H54 (cell line): ENCODE results near the gene DENND4C.
"Not testable (repeated sequence)": the region's sequence is repeated elsewhere in the genome, so short reads cannot be mapped to it uniquely, and the experiment has no call there.

Source experiments
- DNase-seq: peaks from one replicate; pipeline ENCODE4 v3.0.0; 2011; ENCODE audit warnings: low spot score, mixed read lengths; ENCODE audit not compliant: insufficient read length
- FAIRE-seq: peaks from 3 replicates; lab custom pipeline; 2011; peaks lifted over from hg19 to GRCh38; lab: Jason Lieb, UNC
- POLR2A ChIP-seq: IDR thresholded peaks from 2 replicates; pipeline ENCODE4 v1.6.1; 2011; ENCODE audit warnings: low read depth, mild to moderate bottlenecking, low read length

DENND4C gene

DNA sequence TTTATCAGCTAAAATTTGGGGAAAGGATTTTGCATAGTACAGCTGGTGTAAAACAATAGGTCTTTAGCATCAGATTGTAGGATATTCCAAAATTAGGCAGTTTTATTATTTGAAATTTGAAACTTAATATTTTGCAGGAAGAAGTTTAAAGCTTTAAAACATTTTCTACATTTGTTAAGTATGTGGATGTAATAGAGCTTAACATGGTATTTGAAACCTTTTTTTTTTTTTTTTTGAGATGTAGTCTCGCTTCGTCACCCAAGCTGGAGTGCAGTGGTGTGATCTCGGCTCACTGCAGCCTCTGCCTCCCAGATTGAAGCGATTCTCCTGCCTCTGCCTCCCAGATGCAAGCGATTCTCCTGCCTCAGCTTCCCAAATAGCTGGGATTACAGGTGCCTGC, 2.9 kb downstream of the DENND4C start:
- no peak for DNase-seq
- no peak for FAIRE-seq
- no peak for TF ChIP-seq POLR2A

DNA sequence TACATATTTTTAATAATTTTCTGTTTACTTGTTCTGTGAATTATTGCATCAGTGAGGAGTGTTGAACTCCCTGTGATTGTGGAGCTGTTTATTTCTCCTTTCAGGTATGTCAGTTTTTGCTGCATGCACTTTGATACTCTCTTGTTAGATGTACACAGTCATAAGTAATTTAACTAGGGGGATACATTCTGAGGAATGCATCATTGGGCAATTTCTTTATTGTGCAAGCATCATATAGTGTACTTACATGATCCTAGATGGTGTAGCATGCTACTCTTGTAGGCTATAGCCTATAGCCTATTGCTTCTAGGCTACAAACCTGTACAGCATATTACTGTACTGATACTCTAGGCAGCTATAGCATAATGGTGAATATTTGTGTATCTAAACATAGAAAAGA, 9.5 kb downstream of the DENND4C start:
- TF ChIP-seq POLR2A = no peak
- DNase-seq (no peak), FAIRE-seq (no peak)

DNA sequence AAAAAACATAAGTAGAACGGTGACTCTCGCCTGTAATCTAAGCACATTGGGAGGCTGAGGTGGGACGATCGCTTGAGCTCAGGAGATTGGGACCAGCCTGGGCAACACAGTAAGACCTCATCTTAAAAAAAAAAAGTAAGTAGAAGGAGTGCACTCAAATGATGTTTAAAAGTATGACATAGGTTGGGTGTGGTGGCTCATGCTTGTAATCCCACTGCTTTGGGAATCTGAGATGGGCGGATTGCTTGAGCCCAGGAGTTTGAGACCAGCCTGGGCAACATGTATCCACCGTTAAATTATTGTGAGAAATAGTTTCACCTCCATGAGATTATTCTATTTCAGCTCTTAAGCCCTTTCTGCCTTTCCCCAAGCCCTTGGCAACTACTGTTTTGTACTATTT, 11.2 kb downstream of the DENND4C start:
- no peak for TF ChIP-seq POLR2A
- no peak for FAIRE-seq

DNA sequence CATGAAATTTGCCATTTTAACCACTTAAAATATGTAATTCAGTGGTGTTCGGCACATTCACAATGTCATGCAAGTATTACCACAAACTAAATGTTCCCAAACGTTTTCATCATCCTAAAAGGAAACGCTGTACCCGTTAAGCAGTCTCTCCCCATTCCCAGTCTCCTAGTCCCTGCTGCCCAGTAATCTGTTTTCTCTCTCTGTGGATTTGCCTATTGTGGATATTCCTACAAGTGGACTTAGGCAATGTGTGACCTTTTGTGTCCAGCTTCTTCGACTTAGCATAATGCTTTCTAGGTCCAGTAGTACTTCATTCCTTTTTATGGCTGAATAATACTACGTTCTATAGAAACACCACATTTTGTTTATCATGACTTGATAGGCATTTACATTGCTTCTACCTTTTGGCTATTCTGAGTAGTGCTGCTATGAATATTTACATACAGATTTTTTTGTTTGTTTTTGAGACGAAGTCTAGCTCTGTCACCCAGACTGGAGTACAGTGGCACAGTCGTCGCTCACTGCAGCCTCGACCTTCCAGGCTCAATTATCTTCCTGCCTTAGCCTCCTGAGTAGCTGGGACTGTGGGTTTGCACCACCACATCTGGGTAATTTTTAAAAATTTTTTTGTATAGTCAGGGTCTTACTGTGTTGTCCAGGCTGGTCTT, 13.0 kb downstream of the DENND4C start:
- FAIRE-seq (no peak), DNase-seq (no peak)
- no peak for TF ChIP-seq POLR2A

More for the DNA sequence above, 11.2 kb downstream of the DENND4C start:
- DNase-seq = no peak

DNA sequence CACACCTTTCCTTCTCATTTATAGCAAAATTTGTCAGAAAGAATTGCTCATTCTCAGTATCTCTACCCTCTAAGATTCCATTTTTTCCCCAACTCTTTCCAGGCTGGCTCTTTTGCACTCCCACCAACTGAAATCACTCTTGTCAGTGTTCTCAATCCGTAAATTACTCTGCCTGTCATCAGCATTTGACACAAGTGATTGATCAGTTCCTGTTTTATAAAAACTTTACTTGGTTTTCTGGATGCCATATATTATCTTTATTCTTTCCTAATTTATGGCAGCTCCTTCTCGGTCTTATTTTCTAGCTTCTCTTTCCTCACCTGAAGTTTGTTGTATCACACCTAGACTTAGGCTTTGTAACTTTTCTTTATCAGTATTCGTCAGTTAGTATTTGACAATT, 16.4 kb downstream of the DENND4C start:
- FAIRE-seq = no peak
- DNase-seq = no peak
- no peak for TF ChIP-seq POLR2A

DNA sequence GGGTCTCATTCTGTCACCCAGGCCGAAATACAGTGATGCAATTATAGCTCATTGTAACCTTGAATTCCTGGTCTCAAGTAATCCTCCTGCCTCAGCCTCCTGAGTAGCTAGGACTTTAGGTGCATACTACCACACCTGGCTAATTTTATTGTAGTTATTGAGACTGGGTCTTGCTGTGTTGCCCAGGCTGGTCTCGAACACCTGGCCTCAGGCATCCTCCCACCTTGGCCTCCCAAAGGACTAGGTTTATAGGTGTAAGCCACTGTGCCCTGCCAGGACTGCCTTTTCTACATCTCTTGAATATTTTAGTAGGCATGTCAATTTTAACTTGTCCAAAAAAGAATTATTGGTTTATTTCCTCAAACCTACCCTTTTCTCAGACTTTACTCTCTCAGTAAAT, 16.9 kb downstream of the DENND4C start:
- no peak for TF ChIP-seq POLR2A
- FAIRE-seq (no peak), DNase-seq (no peak)

DNA sequence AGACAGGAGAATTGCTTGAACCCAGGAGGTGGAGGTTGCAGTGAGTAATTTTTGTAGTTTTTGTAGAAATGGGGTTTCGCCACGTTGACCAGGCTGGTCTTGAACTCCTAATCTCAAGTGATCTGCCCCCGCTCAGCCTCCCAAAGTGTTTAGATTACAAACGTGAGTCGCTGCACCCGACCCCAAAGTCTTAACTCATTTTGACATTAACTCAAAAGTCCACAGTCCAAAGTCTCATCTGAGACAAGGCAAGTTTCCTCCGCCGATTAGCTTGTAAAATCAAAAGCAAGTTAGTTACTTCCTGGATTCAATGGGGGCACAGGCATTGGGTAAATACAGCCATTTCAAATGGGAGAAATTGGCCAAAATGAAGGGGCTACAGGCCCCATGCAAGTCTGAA, 19.9 kb downstream of the DENND4C start:
- FAIRE-seq, DNase-seq: not testable (repeated sequence)

DNA sequence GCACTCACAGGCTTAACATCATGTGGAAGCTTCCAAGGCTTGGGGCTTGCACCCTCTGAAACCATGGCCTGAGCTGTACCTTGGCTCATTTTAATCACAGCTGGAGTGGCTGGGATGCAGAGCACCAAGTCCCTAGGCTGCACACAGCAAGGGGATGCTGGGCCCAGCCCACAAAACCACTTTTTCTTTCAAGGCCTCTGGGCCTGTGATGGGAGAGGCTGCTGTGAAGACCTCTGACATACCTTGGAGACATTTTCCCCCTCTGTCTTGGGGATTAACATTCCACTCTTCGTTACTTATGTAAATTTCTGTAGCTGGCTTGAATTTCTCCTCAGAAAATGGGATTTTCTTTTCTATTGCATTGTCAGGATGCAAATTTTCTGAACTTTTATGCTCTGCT, 20.7 kb downstream of the DENND4C start:
- not testable (repeated sequence) for DNase-seq, FAIRE-seq

DNA sequence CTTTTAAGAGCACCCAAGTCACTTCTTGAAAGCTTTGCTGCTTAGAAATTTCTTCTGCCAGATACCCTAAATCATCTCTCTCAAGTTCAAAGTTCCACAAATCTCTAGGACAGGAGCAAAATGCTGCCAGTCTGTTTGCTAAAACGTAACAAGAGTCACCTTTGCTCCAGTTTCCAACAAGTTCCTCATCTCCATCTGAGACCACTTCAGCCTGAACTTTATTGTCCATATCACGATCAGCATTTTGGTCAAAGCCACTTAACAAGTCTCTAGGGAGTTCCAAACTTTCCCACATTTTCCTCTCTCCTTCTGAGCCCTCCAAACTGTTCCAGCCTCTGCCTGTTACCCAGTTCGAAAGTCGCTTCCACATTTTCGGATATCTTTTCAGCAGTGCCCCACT, 21.1 kb downstream of the DENND4C start:
- FAIRE-seq, DNase-seq: not testable (repeated sequence)

DNA sequence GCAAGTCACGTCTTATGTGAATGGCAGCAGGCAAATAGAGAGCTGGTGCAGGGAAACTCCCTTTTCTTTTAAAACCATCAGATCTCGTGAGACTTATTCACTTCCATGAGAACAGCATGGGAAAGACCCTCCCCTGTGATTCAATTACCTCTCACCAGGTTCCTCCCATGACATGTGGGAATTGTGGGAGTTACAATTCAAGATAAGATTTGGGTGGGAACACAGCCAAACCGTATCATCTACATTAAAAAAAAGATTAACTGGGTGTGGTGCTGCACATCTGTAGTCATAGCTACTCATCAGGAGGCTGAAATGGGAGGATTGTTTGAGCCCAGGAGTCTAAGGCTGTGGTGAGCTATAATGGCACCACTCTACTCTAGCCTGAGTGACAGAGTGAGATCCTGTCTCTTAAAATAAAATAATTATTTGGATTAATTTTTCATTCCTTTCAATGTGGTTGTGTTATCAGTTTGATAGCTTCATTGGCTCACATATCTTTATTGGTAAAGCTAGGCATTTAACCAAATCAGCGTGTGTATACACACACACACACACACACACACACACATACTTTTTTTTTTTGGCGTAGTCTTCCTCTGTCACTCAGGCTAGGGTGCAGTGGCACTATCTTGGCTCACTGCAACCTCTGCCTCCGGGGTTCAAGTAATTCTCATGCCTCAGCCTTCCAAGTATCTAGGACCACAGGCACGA, 21.8 kb downstream of the DENND4C start:
- DNase-seq = no peak
- no peak for FAIRE-seq
- no peak for TF ChIP-seq POLR2A

DNA sequence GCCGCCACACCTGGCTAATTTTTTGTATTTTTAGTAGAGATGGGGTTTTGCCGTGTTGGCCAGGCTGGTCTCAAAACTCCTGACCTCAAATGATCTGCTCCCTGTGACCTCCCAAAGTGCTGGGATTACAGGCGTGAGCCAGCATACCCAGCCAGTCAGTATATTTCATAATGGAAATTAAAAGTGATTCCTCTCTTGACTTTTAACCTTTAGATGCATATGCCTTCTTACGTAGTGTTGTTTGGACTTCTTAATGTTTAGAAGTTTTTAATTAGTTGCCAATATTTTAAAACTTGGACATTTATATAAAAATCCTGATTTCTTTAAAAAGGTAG, 22.4 kb downstream of the DENND4C start:
- FAIRE-seq = no peak
- DNase-seq = no peak
- no peak for TF ChIP-seq POLR2A

DNA sequence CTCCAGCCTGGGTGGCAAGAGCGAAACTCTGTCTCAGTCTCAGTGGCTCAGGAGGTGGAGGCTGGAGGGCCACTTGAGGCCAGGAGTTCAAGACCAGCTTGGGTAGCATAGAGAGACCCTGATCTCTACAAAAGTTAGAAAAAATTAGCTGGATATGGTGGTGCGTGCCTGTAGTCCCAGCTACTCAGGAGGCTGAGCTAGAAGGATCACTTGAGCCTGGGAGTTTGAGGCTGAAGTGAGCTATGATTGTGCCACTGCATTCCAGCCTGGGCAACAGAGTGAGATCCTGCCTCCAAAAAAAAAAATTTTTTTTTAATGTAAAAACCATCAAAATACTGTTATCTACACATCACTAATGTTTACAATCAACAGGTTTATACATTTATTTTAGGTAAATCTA, 24.6 kb downstream of the DENND4C start:
- no peak for TF ChIP-seq POLR2A
- no peak for FAIRE-seq
- DNase-seq = no peak

DNA sequence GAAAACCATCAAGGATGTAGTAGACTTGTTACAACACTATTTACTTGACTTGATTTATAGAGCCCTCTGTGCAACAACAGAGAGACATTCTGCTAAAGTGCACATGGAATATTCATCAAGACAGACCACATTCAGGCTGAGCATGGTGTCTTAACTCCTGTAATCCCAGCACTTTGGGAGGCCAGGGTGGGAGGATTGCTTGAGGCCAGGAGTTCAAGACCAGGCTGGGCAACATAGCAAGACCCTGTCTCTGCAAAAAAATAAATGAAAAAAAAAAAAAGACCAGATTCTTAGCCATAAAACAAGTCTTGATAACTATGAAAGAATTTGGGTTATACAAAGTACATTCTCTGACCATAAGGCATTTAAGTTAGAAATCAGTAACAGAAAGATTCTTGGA, 25.3 kb downstream of the DENND4C start:
- FAIRE-seq = peak; percentile 6
- no peak for TF ChIP-seq POLR2A

DNA sequence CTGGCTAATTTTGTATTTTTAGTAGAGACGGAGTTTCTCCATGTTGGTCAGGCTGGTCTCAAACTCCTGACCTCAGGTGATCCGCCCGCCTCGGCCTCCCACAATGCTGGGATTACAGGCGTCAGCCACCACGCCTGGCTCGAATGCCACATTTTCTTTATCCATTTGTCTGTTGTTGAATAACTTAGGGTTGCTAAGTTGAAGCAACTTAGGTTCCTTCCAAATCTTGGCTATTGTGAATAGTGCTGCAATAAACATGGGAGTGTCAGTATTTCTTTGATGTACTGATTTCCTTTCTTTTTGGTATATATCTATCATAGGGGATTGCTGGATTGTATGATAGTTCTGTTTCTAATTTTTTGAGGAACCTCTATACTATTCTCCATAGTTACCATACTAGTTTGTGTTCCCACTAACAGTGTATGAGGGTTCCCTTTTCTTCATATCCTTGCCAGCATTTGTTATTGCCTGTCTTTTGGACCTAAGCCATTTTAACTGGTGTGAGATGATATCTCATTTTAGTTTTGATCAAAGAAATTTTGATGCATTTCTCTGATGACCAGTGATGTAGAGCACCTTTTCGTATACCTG, 29.3 kb downstream of the DENND4C start:
- FAIRE-seq, DNase-seq: not testable (repeated sequence)

More for the DNA sequence above, 25.3 kb downstream of the DENND4C start:
- no peak for DNase-seq

DNA sequence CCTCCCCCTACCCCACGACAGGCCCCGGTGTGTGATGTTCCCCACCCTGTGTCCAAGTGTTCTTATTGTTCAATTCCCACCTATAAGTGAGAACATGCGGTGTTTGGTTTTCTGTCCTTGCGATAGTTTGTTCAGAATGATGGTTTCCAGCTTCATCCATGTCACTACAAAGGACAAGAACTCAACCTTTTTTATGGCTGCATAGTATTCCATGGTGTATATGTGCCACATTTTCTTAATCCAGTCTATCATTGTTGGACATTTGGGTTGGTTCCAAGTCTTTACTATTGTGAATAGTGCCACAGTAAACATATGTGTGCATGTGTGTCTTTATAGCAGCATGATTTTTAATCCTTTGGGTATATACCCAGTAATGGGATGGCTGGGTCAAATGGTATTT, 35.1 kb downstream of the DENND4C start:
- FAIRE-seq, DNase-seq: not testable (repeated sequence)

DNA sequence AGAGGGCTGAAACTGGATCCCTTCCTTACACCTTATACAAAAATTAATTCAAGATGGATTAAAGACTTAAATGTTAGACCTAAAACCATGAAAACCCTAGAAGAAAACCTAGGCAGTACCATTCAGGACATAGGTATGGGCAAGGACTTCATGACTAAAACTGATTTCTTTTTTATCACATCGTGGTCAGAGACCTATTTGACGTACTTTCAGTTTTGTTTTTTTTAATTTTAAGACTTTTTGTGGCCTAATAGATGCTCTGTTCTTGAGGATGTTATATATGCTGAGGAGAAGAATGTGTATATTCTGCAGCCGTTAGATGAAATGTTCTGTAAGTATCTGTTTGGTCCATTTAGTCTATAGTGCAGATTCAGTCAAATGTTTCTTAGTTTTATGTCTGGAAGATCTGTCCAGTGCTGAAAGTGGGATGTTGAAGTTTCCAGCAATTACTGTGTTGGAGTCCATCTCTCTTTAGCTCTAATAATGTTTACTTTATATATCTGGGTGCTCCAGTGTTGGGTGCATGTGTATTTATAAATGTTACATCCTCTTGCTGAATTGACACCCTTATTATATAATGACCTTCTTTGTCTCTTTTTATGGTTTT, 36.4 kb downstream of the DENND4C start:
- not testable (repeated sequence) for DNase-seq
- peak; percentile 45 for FAIRE-seq
